EH (cell line): Measurements from ENCODE around the gene KIAA1614.

Source experiments
- DNase-seq: peaks from one replicate; pipeline ENCODE4 v3.0.0-alpha.2; 2015; ENCODE audit warnings: low read depth

The KIAA1614 gene, protein sequence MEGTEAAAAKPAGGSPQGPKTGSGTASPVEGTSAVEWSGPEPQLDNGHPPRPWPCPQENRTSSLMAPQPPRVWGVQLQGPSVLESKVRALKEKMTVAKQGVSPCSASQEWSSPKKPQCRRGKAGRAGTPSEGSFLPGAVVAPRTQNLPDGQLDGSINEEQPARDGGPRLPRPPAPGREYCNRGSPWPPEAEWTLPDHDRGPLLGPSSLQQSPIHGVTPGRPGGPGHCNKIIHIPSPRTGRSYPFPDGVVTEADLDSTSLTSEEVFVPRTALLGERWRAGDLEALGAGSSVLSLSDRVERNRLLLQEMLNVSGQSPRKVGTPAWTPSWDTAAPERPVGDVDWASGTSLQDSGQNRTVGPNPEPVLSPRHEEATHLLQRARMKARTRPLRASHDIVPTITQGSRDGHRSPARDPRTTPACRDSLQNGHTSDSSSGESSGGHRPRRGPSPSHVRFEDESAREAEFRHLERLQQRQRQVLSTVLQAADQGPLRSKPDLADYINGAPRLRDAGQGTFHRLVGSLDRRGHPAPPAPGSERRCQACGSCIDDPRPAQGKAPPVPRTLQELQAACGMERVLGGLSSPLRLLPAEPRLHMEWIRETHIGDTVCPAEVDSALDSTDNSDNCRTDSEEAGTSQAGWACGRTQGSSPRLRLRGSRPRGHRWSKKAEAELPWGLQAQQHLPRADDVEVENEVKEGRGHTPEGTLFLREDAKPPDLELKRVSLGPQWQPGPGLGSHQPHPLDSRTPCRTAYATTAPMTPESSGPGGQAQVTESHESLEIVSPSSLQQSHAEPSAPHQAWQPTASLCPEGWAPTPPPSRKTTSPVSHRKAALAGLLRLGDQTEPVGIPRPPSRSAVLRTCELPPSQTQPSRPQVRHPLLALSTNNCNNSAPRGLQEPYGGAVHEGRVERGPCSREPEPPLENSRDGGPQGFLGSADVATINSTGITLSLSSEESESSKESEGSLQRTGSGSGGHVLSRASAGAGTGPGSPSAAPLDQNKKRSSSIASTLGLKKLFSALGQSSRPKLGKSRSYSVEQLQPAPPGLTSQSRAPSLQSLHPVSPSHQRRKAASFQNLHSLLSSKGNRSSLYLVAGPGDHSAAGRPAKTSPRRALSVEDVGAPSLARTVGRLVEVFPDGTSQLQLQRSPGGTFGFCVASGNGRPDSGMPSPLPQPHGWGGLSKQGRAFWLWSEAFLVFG

GRCh38 chr1:180912801-180913565 lies at the start of gene KIAA1614:
KIAA1614 (plus strand) TSS chr1:180912897; CDS start chr1:180913244, 347 bp downstream.
- DNase-seq: peak; percentile 75

GRCh38 chr1:180863158-180863775 lies 49.4 kb upstream of the KIAA1614 start:
- peak; percentile 75 for DNase-seq

GRCh38 chr1:180881806-180882509 lies 30.7 kb upstream of the KIAA1614 start:
- peak; percentile 62 for DNase-seq

DNA sequence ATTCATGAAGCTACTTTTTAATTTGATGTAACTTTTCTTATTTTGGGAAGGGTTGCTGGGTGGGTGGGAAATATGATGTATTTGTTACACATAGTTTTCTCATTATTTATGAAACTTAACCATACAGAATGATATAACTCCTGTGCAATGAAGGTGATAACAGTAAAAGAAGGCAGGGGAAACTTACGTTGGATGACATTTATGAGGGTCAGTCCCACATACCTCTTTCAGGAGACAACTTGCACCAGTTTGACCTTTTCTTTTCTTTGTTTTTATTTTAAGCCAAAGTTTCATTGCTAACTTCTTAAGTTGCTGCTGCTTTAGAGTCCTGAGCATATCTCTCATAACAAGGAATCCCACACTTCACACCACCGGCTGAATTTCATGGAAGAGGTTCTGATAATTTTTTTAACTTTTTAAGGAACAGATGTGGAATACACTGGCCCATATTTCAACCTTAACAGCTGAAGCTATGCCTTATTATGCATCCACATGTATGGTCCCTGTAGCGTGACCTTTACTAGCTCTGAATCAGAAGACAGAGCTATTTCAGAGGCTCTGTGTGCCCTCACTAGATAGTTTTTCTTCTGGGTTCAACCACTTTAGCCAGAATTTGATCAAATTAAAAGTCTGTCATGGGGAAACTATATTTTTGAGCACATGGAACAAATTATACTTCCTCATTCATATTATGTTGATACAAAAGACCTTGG lies 28.0 kb upstream of the KIAA1614 start:
- DNase-seq: no peak

GRCh38 chr1:180886338-180886737 lies 26.4 kb upstream of the KIAA1614 start:
- DNase-seq: no peak

- no peak for DNase-seq
Measured at GRCh38 chr1:180887841-180888240, 24.9 kb upstream of the KIAA1614 start.

DNA sequence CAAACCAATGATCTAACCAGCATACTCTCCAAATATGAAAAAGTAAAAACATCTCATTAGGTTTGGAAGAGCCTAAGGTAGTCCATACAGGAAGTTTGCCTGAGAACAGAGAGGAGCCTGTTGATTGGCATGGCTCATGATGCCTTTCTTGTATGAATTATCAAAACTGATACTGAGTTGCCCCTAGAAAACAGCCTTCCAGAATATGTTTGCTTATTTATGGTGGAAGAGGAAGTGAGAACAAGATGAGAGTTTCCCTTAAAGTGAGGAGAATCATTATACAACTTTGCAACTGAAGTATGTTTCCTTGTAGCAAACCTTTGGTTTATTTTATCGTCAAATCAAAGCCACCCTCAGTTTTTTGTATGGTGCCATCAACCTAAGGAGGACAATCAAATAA lies 23.8 kb upstream of the KIAA1614 start:
- DNase-seq: no peak

- no peak for DNase-seq
Measured at GRCh38 chr1:180889325-180889724, 23.4 kb upstream of the KIAA1614 start.

DNA sequence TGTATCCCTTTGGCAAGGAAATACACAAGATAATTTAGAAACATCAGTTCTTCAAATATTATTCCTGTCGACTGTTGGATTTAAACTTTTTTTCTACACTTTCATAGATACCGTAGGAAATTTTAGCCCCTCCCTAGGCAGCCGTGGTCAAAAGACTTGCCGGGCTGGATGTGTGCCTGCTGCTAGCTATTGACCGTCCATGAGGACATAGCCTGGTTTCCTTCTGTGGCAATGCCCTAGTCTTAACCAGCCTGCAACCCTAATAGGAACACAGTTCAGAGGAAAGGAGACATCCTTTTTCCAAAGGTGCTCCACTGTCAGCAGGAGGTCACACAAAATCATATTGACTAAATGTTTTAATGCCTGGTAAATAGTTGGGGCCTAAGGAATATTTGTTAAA lies 20.4 kb upstream of the KIAA1614 start:
- DNase-seq: no peak

DNA sequence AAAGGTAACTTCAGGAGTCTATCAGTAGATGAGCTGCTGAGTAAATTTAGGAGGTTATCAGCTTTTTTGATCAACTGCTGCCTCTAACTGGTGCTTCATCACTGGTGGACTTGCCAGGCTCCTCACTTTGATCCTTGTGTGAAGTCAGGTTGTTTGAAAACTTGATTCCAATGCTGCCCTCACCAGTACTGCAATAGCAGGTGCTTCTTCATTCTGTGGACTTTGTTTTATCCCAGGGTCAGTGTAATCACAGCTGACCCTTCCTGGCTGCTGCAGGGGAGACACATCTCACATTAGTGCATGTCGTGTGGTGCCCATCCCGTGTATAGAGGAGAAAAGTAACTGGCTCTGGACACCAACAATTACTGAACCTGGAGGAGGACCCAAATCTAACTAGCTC lies 20.0 kb upstream of the KIAA1614 start:
- DNase-seq: no peak

GRCh38 chr1:180893614-180894013 lies 19.1 kb upstream of the KIAA1614 start:
- no peak for DNase-seq

DNA sequence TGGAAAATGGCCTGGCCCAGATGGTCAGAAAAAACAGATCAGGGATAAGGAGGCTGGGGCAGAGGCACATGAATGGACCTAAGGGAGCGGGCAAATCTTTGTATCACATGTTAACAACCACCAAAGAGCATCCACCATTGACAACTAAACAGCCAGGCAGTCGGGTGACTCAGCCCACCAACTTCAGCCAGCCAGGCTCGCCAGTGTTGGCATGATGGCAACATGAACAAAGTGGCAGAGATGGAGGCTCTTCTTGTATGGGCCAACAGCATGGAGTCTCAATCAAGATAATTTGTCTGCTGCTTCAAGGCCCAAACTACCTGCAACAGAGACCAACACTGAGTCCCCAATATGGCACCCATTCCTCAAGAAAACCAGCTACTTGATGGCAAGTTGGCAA lies 16.5 kb upstream of the KIAA1614 start:
- no peak for DNase-seq

GRCh38 chr1:180898441-180899219 lies 14.1 kb upstream of the KIAA1614 start:
- peak; percentile 43 for DNase-seq

DNA sequence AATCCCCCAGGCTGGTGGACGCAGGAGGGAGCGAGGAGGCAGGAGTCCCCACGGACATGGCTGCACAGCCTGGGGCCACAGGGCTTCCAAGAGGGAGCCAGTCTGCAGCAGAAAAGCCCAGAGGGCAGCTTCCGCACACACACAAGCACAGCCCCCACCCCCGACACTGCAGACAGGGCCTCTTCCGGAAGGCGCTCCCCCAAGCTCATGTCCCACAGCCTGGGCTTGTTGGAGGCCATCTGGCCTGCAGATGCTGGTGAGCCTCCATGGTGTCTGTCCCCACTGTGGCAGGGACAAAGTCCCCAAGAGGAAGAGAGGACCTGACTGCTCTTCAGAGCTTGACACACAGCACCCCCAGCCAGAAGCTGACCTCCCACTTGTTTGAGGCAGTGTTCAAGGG lies 13.4 kb upstream of the KIAA1614 start:
- peak; percentile 9 for DNase-seq

DNA sequence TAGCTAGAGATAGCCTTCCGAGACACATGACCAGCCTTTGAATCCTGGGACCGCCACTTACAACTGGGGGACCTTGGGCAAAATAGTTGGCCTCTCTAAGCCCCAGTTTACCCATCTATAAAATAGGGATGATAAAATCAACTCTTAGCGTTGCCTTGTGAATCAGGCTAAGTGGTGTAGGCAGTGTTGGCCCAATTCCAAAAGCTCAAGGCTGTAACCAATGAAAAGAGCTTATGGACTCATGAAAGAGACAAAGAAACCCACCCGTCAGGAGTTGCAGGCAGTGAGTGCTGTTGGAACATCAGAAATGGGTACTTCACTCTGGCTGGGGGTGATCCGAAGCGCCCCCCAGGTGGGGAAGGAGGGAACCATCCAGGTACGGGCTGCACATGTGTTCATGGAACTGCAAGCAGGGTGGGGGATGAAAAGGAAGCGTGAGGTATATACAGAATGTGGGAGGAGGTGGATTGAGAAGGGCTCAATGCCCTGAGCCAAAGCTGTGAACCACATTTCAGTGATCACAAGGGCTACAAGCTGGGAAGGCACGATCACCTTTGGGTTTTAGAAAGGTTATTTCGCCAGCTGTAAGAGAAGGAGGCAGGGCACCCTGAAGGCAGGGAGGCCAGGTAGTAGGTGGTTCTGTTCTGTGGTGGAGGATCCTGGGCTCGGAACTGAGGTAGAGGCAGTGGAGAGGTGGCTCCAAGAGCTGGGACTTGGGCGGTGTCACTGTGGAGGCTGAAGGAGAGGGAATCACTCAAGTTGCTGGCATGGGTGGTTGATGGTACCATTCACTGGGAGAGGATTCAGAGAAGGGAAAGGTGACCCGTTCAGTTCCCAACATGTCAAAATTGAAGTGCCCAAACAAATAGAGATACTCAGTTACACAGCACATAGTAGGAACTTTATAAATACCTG lies 11.4 kb upstream of the KIAA1614 start:
- no peak for DNase-seq

GRCh38 chr1:180902541-180902940 lies 10.2 kb upstream of the KIAA1614 start:
- DNase-seq: no peak

GRCh38 chr1:180905927-180906326 lies 6.8 kb upstream of the KIAA1614 start:
- no peak for DNase-seq

- no peak for DNase-seq
Measured at GRCh38 chr1:180906511-180906910, 6.2 kb upstream of the KIAA1614 start.
